Fibroblast of peridontal ligament (primary cell): ENCODE data around the gene RNF186.
A peak's percentile ranks its signal among the peaks of the same experiment; 100 is the strongest.

Experiments
- DNase-seq: peaks from one replicate; pipeline ENCODE4 v3.0.0-alpha.2; 2010; ENCODE audit errors: extremely low read depth

Gene RNF186

DNA sequence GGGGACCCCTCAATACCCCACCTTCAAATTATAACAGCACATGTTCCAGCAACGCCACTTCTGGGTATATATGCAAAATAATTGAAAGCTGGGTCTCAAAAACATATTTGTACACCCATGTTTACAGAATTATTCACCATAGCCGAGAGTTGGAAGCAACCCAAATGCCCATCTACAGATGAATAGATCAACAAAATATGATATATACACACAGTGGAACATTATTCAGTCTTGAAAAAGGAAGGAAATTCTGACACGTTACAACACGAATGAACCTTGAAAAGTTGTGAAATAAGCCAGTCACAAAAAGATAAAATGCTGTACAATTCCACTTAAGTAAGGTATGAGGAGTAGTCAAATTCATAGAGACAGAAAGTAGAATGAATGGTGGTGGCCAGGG, 20.5 kb downstream of the RNF186 start:
- DNase-seq, result no peak

- DNase-seq, result no peak
Observed at GRCh38 chr1:19793360-19794046, 21.6 kb downstream of the RNF186 start.

DNA sequence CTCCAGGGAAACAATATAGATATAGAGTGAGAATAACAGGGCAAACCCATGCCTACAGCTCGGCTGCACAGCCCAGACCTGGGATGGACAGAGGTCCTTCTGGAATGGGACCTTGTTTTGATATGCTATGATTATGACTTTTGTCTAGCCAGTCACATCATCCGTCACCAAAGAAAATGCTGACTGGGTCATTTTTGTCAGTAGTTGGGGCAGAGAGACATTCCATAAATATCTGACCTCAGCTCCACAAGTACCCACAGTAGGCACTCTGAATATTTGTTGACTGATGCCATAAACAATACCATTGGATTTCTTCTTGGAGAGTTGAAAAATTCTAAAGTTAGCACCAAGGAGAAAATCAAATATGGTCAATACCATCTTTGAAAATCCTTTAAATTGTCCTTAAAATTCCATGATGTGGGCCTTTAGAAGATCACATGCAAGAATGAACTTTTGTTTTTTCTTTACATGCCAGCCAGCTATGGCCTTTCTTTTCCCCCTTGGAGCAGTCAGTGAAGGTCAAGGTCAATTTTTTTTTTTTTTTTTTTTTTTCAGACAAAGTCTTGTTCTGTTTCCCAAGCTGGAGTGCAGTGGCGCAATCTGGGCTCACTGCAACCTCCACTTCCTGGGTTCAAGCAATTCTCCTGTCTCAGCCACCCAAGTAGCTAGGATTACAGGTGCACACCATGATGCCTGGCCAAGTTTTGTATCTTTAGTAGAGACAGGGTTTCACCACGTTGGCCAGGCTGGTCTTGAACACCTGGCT, 22.7 kb downstream of the RNF186 start:
- DNase-seq, result no peak

GRCh38 chr1:19790061-19790975, 24.8 kb downstream of the RNF186 start:
- DNase-seq, result peak; percentile 68

- no peak for DNase-seq
Observed at GRCh38 chr1:19786988-19787423, 28.1 kb downstream of the RNF186 start.

- no peak for DNase-seq
Observed at GRCh38 chr1:19785660-19786059, 29.4 kb downstream of the RNF186 start.

DNA sequence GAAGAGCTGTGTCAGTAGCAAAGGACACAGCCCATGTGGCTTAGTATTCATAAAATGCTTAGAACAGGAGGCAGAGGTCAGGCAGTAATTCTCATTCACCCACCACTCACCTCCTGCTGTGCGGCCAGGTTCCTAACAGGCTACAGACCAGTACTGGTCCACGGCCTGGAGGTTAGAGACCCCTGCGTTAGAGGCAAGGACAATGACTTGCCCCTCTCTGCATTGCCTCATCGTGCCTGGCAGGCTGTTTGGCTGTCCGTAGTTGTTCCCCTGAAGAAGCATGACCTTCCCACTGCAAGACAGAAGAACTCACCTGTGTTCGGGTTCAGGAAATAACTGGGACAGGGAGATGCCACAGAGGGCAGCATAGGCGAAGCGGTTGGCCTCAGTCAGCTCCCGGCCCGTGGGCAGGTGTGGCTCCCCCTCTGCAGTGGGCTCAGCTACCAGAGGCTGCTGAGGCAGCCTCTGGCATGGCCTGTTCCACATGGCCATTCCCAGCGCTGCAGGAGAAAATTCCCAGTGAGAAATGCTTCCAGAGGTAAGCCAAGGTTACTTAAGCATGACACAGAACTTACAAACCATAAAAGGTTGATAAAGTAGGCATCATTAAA, 34.7 kb downstream of the RNF186 start:
- no peak for DNase-seq

DNA sequence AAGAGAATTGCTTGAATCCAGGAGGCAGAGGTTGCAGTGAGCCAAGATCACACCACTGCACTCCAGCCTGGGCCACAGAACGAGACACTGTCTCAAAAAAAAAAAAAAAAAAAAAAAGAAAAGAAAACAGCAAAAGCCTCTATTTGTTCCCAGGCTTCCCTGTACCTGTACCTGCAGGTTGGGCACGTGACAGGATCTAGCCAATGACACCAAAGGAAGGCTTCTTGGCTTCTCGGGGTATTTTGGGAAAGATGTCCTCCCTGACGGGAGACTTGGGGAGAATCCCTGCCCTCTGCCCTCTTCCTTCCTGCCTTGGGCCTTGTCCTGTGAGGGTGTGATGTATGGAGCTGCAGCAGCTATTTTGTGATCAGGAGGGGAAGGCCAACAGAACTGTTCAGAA, 38.1 kb downstream of the RNF186 start:
- DNase-seq, result no peak

DNA sequence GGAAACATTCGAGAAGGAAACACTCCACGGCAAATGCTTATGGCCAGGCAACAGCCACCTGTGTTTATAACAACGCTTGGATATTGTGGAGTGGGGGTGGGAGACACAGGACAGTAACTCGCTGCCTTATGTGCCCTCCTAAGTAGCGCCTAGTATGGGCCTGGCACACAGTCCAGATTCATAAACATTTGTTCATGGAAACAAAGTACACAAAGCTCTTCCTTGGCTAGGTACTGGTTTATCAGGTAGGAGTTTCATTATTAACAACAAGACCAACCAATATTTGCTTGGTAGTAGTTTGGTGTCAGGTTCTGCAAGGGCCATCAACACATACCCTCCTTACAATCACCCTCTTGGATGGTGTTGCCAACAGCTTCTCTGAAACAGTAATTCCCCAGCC, 38.8 kb downstream of the RNF186 start:
- no peak for DNase-seq

GRCh38 chr1:19775831-19776230, 39.3 kb downstream of the RNF186 start:
- no peak for DNase-seq

- DNase-seq, result no peak
Observed at GRCh38 chr1:19775317-19775716, 39.8 kb downstream of the RNF186 start.

GRCh38 chr1:19774180-19774785, 40.8 kb downstream of the RNF186 start:
- no peak for DNase-seq

DNA sequence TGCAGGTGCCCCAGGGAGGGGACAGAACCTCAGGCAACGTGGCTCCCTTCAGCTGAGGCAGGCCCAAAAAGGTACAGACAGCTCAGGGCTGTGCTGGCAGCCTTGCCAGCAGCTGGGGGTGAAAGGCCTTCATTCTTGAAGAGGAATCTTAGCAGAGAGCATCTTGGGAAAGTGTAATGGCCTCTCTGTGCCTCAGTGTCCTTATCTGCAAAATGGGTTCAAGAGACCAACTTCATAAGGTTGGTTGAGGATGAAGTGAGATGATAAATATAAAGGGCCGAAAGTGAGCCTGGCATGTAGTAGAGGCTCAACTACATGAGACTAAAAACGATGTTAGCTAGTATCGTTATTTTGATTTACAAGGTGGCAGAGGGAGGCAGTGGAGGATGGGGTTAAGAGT, 41.6 kb downstream of the RNF186 start:
- DNase-seq, result no peak

DNA sequence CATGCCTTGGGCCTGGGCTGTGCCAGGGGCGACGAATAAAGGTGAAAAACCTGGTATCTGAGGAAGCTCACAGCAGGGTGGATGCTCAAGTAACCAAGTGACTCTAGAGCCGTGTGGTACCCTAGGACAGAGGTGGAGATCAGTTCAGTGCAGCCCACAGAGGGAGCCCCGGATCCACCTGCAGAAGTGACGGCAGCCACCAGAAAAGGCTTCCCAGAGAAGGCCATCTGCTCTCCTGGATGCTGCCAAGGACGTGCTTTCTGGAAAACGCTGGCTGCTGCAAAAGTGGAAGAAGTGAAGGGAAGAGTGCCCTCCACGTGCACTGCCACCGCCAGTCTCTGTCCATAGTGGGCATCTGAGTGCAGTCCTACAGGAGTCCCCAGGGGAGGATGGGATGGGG, 43.0 kb downstream of the RNF186 start:
- DNase-seq, result no peak

GRCh38 chr1:19771350-19771749, 43.7 kb downstream of the RNF186 start:
- no peak for DNase-seq

DNA sequence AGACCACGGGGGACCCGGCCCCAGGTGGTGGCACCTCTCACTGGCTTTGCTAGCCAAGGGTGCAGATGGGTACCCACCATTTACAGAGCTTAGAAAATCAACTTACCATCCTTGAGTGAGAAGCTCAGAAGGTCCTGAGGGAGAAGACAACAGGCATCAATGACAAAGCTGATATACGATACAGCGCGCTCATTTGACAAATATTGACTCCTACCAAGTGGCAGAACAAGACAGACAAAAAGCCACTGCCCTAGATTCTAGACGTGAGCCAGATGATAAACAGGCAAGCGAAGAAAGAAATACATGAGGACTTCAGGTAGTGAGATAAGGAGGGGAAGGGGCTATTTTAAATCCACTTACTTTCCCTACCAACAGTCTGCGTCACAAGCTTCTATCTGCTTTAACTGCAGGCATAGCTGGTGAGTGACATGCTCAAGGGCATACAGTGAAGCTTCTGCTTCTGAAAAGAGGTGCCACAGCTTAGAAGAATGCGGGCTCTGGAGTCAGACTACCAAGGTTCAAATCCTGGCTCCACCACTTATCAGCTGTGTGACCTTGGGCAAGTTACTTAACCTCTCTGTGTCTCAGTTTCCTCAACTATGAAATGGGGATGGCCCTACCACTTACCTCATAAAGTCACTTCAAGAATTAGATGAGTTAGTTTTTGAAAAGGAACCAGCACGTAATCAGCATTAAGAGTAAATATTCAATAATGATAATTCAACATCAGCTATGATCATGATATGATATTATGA, 44.5 kb downstream of the RNF186 start:
- DNase-seq, result no peak

DNA sequence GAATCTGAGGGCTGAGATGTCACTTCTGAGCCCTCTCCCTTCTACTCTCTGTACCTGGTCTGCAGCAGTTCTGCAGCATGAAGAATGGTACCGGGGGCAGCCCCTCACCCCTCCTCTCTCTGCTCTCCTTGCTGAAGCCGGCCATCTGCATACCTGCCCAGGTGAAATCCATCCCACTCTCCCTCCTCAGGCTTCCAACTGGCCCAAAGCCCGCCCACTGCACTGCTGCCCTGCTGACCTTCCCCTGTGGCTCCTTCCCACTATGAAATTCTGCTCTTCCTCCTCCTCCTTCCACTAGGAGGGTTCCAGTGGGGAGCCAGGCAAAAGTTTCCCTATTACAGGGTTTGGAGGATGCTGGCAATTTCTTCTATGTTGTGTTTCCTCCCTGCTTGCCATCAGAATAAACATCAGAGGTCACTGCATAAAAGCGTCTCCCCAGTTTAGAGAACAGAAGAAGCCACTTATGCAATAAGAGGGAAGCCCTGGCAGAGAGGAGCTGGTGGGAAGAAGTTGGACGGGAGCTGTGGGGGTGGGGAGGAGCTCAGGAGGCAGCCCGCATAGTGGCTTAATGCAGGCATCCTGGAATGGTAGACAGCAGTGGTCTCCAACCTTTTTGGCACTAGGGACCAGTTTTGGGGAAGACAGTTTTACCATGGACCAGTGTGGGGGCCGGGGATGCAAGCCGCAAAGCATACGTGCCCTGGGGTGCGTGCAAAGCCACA, 45.7 kb downstream of the RNF186 start:
- no peak for DNase-seq

- no peak for DNase-seq
Observed at GRCh38 chr1:19768353-19769210, 46.5 kb downstream of the RNF186 start.

DNA sequence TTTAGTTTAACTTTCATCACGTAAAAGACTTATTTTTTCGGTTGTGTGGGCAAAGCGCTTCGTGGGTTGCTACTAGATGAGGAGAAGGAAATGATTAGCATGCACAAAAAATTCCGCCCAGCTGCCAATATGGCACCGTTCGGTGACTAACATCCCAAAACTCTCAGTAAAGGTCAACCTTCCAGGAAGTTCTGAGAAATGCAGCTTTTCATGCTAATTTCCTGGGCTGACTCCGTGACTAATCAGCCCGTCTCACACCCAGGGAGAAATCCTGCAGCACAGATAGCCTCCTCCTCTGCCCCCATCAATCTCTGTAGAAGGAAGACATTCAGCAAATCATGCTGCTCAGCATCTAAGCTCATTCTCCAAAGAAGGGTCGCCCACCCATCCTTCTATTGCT, 49.5 kb downstream of the RNF186 start:
- DNase-seq, result peak; percentile 90
